HepG2 (cell line): ENCODE data around the gene JOSD1. TPM values are rescaled to one million over a fixed set of nuclear protein-coding genes. Genes with fewer than 3 reads are reported as not detected.

Experiments used
- ARHGAP35 ChIP-seq: sonication (generic); formaldehyde crosslinking; IDR thresholded peaks from 2 replicates; pipeline ENCODE4 v1.9.0; 2022; ENCODE audit warnings: mild to moderate bottlenecking, inconsistent platforms, moderate library complexity, missing genetic modification reagents, borderline replicate concordance
- CAMTA2 ChIP-seq: sonication (generic); formaldehyde crosslinking; IDR thresholded peaks from 2 replicates; pipeline ENCODE4 v1.4.0; 2020; ENCODE audit warnings: mild to moderate bottlenecking, missing genetic modification reagents, borderline replicate concordance
- HOXA7 ChIP-seq: sonication (generic); formaldehyde crosslinking; IDR thresholded peaks from 2 replicates; pipeline ENCODE4 v1.8.1; 2022; ENCODE audit warnings: mild to moderate bottlenecking, missing genetic modification reagents, moderate library complexity
- KLF15 ChIP-seq: sonication (generic); formaldehyde crosslinking; IDR thresholded peaks from 2 replicates; pipeline ENCODE4 v1.8.1; 2023; ENCODE audit warnings: borderline replicate concordance, mild to moderate bottlenecking, inconsistent platforms, missing genetic modification reagents, mixed read lengths
- KLF9 ChIP-seq: IDR thresholded peaks from 2 replicates; pipeline ENCODE4 v1.6.1; 2016; ENCODE audit warnings: low read depth
- KMT2A ChIP-seq: sonication (generic); formaldehyde crosslinking; IDR thresholded peaks from 2 replicates; pipeline ENCODE4 v1.4.0; 2020; ENCODE audit warnings: missing genetic modification reagents
- MEIS2 ChIP-seq: sonication (generic); formaldehyde crosslinking; IDR thresholded peaks from 2 replicates; pipeline ENCODE4 v1.9.0; 2021; ENCODE audit warnings: mild to moderate bottlenecking, missing genetic modification reagents
- NR2F1 ChIP-seq, 2 experiments: fragments of 450-650 bp in 1 of 2; formaldehyde crosslinking in 1 of 2; IDR thresholded peaks; 2 replicates each; pipeline versions ENCODE4 v1.5.0 to v1.6.1; 2016 to 2020; ENCODE audit warnings: mild to moderate bottlenecking in 1 of 2, missing compliant biosample characterization in 1 of 2, missing genetic modification reagents in 1 of 2, moderate library complexity in 1 of 2
- SRF ChIP-seq: IDR thresholded peaks from 2 replicates; pipeline ENCODE4 v1.6.1; 2011; ENCODE audit warnings: mild to moderate bottlenecking, low read depth, low read length, moderate library complexity
- TRIM24 ChIP-seq: sonication (generic); formaldehyde crosslinking; IDR thresholded peaks from 2 replicates; pipeline ENCODE4 v1.8.0; 2022; ENCODE audit warnings: mild to moderate bottlenecking, missing genetic modification reagents
- ZIK1 ChIP-seq: sonication (generic); formaldehyde crosslinking; IDR thresholded peaks from 2 replicates; pipeline ENCODE4 v1.5.0; 2020; ENCODE audit warnings: mild to moderate bottlenecking, low read depth, missing genetic modification reagents, borderline replicate concordance
- ZMYM3 ChIP-seq: sonication (generic); formaldehyde crosslinking; IDR thresholded peaks from 2 replicates; pipeline ENCODE4 v1.5.1; 2020; ENCODE audit warnings: mild to moderate bottlenecking, missing genetic modification reagents
- ZNF501 ChIP-seq: sonication (generic); formaldehyde crosslinking; IDR thresholded peaks from 2 replicates; pipeline ENCODE4 v1.5.1; 2020; ENCODE audit warnings: mild to moderate bottlenecking, moderate library complexity, missing genetic modification reagents
- ZNF629 ChIP-seq: sonication (generic); formaldehyde crosslinking; conservative IDR thresholded peaks from 2 replicates; pipeline ENCODE4 v1.5.0; 2020; ENCODE audit warnings: missing genetic modification reagents
- polyA plus RNA-seq, 8 experiments: library from polyadenylated mRNA; depleted of rRNA in 3 of 8; stranded (reverse) in 7 of 8; unstranded in 1 of 8; fragments of >200 nt; fragmentation: Illumina TruSeq in 4 of 8; extraction: Trizol in 4 of 8; gene quantifications; 2 replicates each; pipeline versions ENCODE4 v1.2.1 to v1.2.3, GENCODE V29; 2011 to 2016; ENCODE audit warnings: low read depth in 4 of 8, missing spikeins in 1 of 8, mixed read lengths in 1 of 8; ENCODE audit not compliant: insufficient read depth in 1 of 8
- total RNA-seq, 5 experiments: library from RNA; depleted of rRNA; stranded (reverse); fragments of >200 nt; fragmentation: Illumina TruSeq; extraction: Trizol; gene quantifications; 2 replicates each; pipeline ENCODE4 v1.2.3, GENCODE V29; 2016; ENCODE audit warnings: low read depth in 1 of 5
- TF ChIP-seq, protein P1 (sequence below): sonication (generic); formaldehyde crosslinking; IDR thresholded peaks from 2 replicates; pipeline ENCODE4 v1.5.0; 2020; ENCODE audit warnings: missing genetic modification reagents
- TF ChIP-seq, protein P2 (sequence below): sonication (generic); formaldehyde crosslinking; IDR thresholded peaks from 2 replicates; pipeline ENCODE4 v1.4.0; 2020; ENCODE audit warnings: missing genetic modification reagents
- TF ChIP-seq, protein P3 (sequence below): sonication (generic); formaldehyde crosslinking; IDR thresholded peaks from 2 replicates; pipeline ENCODE4 v1.4.0; 2020; ENCODE audit warnings: missing genetic modification reagents
- TF ChIP-seq, protein P4 (sequence below): sonication (generic); formaldehyde crosslinking; IDR thresholded peaks from 2 replicates; pipeline ENCODE4 v1.4.0; 2020; ENCODE audit warnings: missing genetic modification reagents
- TF ChIP-seq, protein P5 (sequence below): sonication (generic); formaldehyde crosslinking; IDR thresholded peaks from 2 replicates; pipeline ENCODE4 v1.5.0; 2020; ENCODE audit warnings: mild to moderate bottlenecking, low read depth, missing genetic modification reagents, borderline replicate concordance

JOSD1 gene
- total and polyA plus RNA-seq, 2 of the 13 experiments (the other 11 are each of a cell fraction or from before 2014, with no cell fraction given): 31.7 to 38.4 TPM

DNA sequence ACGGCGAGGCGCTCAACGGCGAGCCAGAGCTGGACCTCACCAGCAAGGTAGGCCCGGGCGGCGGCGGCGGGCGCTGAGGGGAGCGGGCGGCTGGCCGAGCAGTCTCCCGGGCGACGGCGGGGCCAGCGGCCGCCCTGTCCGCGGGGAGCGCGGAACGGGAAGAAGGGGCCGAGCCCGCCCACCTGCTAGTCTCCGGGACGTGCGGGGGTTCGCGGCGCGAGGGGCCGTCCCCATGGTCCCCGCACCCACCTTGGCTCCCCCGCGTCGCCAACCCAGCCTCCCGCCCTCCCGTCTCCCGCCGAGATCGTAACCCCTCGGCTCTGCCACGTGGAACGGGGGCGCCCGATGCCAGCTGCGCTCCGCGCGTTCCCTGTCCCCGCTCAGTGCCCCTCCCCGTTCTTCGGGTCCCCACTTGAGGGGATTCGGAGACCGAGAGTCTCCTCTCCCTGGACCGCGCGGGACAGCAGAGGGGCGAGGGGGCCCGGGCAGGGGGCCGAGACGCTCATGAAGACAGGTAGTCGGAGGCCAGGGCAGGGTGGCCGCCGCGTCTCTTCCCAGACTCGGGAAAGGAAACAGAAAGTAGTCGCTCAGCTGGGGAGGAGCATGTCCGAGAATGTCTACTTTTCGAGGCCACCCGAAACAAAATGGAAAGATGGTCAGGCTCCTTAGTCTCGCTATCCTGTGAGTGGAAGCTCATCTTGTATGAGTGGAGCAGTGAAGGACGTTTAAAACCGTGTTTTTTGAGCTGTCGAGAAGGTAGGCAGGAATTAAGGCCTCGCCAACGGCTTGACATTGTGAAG, 5.6 kb upstream of the JOSD1 start (continued):
- no peak for TF ChIP-seq SRF
- TF ChIP-seq, protein P1, sequence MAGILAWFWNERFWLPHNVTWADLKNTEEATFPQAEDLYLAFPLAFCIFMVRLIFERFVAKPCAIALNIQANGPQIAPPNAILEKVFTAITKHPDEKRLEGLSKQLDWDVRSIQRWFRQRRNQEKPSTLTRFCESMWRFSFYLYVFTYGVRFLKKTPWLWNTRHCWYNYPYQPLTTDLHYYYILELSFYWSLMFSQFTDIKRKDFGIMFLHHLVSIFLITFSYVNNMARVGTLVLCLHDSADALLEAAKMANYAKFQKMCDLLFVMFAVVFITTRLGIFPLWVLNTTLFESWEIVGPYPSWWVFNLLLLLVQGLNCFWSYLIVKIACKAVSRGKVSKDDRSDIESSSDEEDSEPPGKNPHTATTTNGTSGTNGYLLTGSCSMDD (CRISPR knock-in tag): no peak
- TF ChIP-seq, protein P2, sequence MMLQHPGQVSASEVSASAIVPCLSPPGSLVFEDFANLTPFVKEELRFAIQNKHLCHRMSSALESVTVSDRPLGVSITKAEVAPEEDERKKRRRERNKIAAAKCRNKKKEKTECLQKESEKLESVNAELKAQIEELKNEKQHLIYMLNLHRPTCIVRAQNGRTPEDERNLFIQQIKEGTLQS (CRISPR knock-in tag): no peak
- no peak for TF ChIP-seq ZMYM3
- TF ChIP-seq HOXA7 (CRISPR knock-in tag): no peak
- no peak for TF ChIP-seq KLF9 (CRISPR knock-in tag)
- TF ChIP-seq KMT2A: peak; percentile 6; the same call in 1 of the 2 replicates
- no peak for TF ChIP-seq NR2F1 (CRISPR knock-in tag; IDR thresholded peaks at IDR 0.05)
- TF ChIP-seq KLF15 (CRISPR knock-in tag): no peak
- no peak for TF ChIP-seq CAMTA2 (CRISPR knock-in tag)
- no peak for TF ChIP-seq TRIM24 (CRISPR knock-in tag)
- TF ChIP-seq ZNF629 (CRISPR knock-in tag): no peak
- no peak for TF ChIP-seq ZIK1 (CRISPR knock-in tag)
- TF ChIP-seq, protein P3, sequence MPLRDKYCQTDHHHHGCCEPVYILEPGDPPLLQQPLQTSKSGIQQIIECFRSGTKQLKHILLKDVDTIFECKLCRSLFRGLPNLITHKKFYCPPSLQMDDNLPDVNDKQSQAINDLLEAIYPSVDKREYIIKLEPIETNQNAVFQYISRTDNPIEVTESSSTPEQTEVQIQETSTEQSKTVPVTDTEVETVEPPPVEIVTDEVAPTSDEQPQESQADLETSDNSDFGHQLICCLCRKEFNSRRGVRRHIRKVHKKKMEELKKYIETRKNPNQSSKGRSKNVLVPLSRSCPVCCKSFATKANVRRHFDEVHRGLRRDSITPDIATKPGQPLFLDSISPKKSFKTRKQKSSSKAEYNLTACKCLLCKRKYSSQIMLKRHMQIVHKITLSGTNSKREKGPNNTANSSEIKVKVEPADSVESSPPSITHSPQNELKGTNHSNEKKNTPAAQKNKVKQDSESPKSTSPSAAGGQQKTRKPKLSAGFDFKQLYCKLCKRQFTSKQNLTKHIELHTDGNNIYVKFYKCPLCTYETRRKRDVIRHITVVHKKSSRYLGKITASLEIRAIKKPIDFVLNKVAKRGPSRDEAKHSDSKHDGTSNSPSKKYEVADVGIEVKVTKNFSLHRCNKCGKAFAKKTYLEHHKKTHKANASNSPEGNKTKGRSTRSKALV (CRISPR knock-in tag): no peak
- 0 out of 2 replicates have a peak, but pooled peaks have one; percentile 47 for TF ChIP-seq ARHGAP35 (CRISPR knock-in tag)
- TF ChIP-seq, protein P4, sequence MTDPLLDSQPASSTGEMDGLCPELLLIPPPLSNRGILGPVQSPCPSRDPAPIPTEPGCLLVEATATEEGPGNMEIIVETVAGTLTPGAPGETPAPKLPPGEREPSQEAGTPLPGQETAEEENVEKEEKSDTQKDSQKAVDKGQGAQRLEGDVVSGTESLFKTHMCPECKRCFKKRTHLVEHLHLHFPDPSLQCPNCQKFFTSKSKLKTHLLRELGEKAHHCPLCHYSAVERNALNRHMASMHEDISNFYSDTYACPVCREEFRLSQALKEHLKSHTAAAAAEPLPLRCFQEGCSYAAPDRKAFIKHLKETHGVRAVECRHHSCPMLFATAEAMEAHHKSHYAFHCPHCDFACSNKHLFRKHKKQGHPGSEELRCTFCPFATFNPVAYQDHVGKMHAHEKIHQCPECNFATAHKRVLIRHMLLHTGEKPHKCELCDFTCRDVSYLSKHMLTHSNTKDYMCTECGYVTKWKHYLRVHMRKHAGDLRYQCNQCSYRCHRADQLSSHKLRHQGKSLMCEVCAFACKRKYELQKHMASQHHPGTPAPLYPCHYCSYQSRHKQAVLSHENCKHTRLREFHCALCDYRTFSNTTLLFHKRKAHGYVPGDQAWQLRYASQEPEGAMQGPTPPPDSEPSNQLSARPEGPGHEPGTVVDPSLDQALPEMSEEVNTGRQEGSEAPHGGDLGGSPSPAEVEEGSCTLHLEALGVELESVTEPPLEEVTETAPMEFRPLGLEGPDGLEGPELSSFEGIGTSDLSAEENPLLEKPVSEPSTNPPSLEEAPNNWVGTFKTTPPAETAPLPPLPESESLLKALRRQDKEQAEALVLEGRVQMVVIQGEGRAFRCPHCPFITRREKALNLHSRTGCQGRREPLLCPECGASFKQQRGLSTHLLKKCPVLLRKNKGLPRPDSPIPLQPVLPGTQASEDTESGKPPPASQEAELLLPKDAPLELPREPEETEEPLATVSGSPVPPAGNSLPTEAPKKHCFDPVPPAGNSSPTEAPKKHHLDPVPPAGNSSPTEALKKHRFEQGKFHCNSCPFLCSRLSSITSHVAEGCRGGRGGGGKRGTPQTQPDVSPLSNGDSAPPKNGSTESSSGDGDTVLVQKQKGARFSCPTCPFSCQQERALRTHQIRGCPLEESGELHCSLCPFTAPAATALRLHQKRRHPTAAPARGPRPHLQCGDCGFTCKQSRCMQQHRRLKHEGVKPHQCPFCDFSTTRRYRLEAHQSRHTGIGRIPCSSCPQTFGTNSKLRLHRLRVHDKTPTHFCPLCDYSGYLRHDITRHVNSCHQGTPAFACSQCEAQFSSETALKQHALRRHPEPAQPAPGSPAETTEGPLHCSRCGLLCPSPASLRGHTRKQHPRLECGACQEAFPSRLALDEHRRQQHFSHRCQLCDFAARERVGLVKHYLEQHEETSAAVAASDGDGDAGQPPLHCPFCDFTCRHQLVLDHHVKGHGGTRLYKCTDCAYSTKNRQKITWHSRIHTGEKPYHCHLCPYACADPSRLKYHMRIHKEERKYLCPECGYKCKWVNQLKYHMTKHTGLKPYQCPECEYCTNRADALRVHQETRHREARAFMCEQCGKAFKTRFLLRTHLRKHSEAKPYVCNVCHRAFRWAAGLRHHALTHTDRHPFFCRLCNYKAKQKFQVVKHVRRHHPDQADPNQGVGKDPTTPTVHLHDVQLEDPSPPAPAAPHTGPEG (CRISPR knock-in tag): peak; percentile 73; the same call in 1 of the 2 replicates
- TF ChIP-seq MEIS2: peak; percentile 59; the same call in 1 of the 2 replicates
- no peak; the same call in 1 of the 2 replicates for TF ChIP-seq ZNF501
- TF ChIP-seq, protein P5, sequence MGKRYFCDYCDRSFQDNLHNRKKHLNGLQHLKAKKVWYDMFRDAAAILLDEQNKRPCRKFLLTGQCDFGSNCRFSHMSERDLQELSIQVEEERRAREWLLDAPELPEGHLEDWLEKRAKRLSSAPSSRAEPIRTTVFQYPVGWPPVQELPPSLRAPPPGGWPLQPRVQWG: no peak
